ENCODE measurements around the gene RIMKLA.
A peak's percentile ranks its signal among the peaks of the same experiment; 100 is the strongest.

Gene RIMKLA

GRCh38 chr1:42430286-42431135 is 49.9 kb downstream of the RIMKLA start:
- no peak for DNase-seq

GRCh38 chr1:42431514-42431913 is 50.9 kb downstream of the RIMKLA start:
- DNase-seq = no peak

GRCh38 chr1:42432714-42433113 is 52.1 kb downstream of the RIMKLA start:
- DNase-seq = no peak

- DNase-seq = no peak
These were observed 52.8 kb downstream of the RIMKLA start for GRCh38 chr1:42433369-42433768.

- no peak for DNase-seq
These were observed 53.7 kb downstream of the RIMKLA start for GRCh38 chr1:42434340-42434739.

GRCh38 chr1:42439940-42440339 is 59.3 kb downstream of the RIMKLA start:
- no peak for DNase-seq

GRCh38 chr1:42442662-42443061 is 62.1 kb downstream of the RIMKLA start:
- no peak for DNase-seq

- no peak for DNase-seq
These were observed 68.7 kb downstream of the RIMKLA start for GRCh38 chr1:42449256-42449655.

- no peak for DNase-seq
These were observed 69.5 kb downstream of the RIMKLA start for GRCh38 chr1:42450061-42450460.

GRCh38 chr1:42453386-42453785 is 72.8 kb downstream of the RIMKLA start:
- no peak for DNase-seq

- no peak for DNase-seq
These were observed 73.8 kb downstream of the RIMKLA start for GRCh38 chr1:42454403-42454802.

GRCh38 chr1:42456010-42456753 is 75.6 kb downstream of the RIMKLA start, which contains the start of the genes PPCS and ZMYND12:
TSS of gene PPCS (plus strand) at chr1:42456543. CDS start at chr1:42456566, 23 bp downstream.
TSS of gene ZMYND12 (minus strand) at chr1:42456022. CDS start at chr1:42455997, 25 bp downstream.
- peak; percentile 85 for DNase-seq

GRCh38 chr1:42456754-42457089 is 76.1 kb downstream of the RIMKLA start:
- DNase-seq = peak; percentile 36

GRCh38 chr1:42461196-42461595 is 80.6 kb downstream of the RIMKLA start:
- no peak for DNase-seq

GRCh38 chr1:42462828-42463763 is 82.5 kb downstream of the RIMKLA start, which contains the start of gene CCDC30:
TSS of gene CCDC30 (plus strand) at chr1:42463286. CDS start at chr1:42480552, 17,266 bp downstream.
- peak; percentile 97 for DNase-seq

- no peak for DNase-seq
These were observed 83.3 kb downstream of the RIMKLA start for GRCh38 chr1:42463921-42464320.

- no peak for DNase-seq
These were observed 85.4 kb downstream of the RIMKLA start for GRCh38 chr1:42466030-42466429.

GRCh38 chr1:42469727-42470126 is 89.1 kb downstream of the RIMKLA start:
- no peak for DNase-seq

Data from NCI-H2171 (cell line).